GM21723 (cell line): ENCODE results near the gene TOR4A.
"Not testable (repeated sequence)": the region's sequence is repeated elsewhere in the genome, so short reads cannot be mapped to it uniquely, and the experiment has no call there.

Experiments used
- ATAC-seq: cut with Tn5 transposase; IDR thresholded peaks from one replicate; pipeline ENCODE4 v1.9.1; 2021; ENCODE audit warnings: mild to moderate bottlenecking, moderate library complexity; ENCODE audit not compliant: unreplicated experiment

Gene TOR4A

DNA sequence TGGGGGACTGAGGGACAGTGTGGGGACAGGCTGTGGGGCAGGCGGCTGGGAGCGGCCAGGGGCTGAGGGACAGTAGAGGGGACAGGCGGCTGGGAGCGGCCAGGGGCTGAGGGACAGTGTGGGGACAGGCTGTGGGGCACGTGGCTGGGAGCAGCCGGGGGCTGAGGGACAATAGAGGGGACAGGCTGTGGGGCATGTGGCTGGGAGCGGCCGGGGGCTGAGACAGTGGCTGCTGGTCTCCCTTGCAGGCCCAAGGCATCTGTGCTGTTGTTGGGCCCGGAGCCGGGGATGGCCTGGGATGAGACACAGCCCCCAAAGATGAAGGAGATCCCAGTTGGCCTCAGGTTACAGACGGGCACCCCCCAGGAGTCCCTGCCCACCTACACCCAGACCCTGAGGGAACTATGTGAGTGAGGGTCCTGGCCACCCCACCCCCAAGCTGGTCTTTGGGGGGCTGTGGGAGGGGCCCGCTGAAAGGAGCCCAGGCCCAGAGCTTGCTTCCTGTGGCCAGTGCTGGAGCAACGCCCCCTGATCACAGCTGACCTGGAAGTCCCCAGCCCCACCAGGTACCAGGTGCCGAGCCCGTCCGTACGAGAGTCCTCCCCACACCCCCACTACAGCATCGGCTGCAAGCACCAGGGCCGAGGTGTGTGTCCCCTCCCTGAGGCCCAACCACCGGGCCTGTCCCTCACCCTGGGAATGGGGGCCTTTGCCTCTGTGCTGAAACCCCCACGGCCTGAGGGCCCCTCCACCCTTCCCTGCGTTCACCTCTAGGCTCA, 25.8 kb upstream of the TOR4A start:
- no peak for ATAC-seq

DNA sequence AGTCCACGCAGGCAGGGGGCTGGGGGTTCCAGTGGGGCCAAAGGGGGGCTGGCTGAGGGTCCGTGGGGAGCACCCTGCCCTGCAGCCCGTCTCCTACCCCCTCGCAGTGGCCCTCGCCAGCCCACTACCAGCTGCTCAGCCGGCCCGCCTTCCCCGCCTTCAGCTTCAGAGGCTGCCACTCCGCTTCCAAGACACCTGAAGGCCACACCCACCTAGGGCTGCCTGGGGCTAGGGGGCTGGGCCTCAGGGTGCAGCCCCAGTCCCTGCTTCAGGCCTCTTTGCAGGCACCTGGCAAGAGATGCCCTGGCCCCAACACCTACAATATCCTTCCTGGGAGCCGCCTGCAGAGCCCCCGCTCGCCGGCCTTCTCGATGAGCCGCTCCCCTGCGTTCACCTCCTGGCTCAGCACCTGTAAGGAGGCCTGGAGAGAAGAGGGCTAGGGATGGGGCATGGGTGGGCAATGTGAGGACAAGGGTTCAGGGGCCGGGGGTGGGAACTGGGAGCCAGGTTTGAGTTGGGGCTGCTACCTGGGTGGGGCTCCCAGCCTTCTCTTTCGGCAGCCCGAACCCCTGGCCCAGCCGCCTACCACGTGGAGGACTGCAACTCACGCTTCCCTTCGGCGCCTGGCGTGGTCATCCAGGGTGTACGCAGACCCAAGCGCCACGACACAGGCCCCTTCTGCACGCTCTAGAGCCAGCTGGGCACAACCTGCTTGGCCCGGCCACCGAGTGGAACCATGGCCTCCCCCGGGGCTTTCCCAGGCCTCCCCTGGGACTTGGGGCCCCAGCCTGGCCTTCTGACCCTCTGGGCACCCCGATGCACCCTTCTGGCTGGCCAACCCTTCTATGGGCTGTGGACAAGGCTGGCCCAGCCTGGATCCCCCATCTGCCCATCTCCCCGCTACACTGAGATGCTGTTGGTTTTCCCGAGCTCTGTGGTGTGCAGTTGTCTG, 24.7 kb upstream of the TOR4A start:
- ATAC-seq, result no peak

DNA sequence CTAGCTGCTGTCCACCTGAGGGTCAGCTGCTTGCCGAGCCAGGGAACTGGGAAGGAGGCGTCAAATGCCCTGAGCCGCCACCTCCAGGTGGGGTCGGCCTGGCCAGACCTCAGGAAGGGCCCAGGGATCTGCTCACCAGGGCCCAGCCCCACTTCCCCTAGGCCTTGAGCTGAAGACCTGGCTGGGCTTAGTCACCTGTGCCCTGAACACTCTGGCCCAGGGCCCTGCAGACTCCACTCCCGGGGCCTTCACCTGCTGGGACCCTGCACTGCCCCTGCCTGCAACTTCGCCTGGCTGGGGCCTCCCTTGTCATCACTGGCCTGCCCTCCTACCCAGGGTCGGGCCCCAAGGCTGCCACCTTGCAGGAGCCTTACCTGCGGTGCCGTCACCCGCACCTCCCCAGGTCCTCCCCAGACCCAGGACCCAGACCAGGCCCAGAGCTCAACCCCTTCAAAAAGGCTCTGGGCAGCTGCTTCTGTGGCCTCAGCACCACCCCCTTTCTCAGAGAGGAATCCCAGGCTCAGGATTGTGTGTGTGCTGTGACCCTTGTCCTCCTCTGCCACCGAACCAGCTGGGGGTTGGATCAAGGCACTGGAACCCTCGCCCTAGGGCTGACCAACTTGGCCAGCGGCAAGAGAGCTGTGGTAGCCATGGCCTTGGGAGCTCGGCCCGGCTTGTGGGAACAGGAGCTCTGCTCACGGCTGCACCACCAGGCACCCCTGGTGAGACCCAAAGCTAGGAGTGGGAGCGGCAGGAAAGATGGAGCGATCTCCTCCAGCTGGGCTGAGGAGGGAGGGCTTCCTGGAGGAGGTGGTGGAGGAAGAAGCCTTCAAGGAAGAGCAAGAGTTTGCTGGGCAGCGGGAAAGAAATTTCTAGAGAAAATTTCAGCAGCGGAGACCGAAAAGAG, 23.6 kb upstream of the TOR4A start:
- ATAC-seq, result no peak

DNA sequence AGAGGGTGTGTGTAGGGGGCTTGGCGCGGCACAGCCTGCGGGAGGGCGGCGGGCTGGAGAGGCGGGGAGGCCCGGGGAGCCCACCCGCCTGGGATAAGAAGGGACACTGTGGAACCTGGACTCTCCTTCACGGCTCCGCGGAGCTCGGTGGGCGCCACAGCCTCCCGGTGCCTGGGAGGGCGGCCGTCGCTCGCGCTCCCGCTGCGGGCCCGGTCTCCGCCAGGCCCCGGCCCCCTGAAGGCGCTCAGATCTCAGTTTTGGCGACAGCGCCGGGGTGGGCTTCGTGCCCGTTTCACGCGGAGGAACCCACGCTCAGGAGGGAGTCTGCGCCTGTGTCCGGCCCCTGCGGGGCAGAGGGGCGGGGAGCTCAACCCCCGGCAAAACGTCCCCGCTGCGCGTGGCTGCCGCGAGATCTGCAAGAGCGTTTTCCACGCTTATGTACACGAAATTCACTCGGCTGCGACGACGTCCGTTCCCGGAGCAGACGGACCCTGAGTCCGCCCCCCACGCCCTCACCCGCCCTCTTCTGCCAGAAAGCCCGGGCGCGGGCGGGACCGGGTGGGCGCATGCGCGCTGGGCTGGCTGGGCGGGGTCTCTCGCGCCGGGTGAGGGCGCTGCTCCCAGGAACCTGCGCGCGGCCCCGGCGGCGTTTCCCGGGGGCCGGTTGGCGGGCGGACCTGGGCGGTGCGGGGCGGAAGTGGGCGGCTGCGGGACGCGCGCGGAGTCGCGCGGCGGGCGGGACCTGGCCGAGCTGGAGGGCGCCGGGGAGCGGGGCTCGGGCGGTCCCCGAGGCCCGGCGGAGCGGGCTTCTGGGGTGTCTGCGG, 22.7 kb upstream of the TOR4A start, which contains the start of gene NELFB:
Gene NELFB, plus strand, starts transcription at position 704 of the 824 bp plus-strand sequence.
- peak; percentile 62 for ATAC-seq

DNA sequence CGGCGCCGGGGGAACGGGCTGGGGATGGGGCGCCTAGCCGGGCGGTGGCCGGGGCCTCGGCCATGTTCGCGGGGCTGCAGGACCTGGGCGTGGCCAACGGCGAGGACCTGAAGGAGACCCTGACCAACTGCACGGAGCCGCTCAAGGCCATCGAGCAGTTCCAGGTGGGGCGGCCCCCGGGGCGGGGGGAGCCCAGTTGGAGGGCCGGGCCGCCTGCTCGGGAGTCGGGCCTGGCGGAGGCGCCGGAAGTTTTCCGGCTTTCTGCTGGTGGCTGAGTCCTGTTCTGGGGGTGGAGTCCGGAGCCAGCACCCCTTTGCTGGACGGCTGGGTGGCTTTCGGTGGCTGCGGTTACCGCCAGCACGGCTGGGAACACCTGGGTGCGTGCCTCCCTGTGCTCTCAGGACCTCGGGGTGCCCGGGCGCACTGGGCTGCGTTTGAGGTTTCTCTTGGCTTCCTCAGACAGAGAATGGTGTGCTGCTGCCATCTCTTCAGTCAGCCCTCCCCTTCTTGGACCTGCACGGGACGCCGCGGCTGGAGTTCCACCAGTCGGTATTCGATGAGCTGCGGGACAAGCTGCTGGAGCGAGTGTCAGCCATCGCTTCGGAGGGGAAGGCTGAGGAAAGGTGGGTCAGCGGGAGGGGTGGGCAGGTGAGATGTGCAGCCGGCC, 21.9 kb upstream of the TOR4A start:
- peak; percentile 27 for ATAC-seq

DNA sequence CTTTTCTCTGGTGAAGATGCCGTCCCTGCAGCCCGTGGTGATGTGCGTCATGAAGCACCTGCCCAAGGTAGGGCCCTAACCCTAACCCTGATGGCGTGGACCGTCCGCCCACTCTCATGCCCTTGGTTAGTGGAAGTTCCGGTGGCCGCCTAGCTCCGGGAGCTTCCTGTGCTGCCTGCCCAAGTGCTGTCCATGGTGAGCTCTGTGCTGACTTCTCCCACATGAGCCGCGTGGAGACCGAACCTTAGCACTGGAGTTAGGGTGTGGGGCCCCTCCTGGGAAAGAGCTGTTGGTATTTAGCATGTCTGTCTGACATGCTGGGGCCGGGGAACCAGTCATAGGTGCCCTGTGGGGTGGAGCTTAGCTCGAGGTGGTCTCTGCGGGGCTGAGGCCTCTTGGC, 21.2 kb upstream of the TOR4A start:
- no peak for ATAC-seq

DNA sequence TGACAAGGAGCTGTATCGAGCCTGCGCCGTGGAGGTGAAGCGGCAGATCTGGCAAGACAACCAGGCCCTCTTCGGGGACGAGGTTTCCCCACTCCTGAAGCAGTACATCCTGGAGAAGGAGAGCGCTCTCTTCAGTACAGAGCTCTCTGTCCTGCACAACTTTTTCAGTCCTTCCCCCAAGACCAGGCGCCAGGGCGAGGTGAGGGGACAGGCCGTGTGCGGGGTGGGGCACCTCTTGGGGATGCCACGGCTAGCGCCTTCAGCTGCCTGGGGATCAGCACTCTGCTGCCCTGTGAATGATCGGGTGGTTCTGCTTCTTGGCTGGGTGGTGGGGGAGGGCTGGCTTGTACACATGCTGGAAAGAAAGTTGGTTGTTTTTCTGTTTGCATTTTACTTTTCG, 20.7 kb upstream of the TOR4A start:
- no peak for ATAC-seq

DNA sequence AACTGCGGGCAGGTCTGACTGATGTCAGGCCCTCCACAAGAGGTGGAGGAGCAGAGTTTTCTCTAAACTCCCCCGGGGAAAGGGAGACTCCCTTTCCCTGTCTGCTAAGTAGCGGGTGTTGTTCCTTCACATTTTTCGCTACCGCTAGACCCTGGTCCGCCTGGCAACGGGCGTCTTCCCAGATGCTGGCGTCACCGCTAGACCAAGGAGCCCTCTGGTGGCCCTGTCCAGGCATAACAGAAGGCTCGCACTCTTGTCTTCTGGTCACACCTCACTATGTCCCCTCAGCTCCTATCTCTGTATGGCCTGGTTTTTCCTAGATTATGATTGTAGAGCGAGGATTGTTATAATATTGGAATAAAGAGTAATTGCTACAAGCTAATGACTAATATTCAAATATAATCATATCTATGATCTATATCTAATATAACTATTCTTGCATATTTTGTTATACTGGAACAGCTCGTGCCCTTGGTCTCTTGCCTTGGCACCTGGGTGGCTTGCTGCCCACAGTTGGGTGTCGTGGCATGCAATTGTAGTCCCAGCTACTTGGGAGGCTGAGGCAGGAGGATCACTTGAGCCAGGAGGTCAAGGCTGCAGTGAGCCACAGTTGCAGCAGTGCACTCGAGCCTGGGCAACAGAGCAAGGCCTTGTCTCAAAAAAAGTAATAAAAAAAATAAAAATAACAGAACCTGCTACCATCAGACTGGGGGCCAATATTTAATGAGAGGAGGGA, 15.2 kb upstream of the TOR4A start:
- ATAC-seq, result not testable (repeated sequence)

DNA sequence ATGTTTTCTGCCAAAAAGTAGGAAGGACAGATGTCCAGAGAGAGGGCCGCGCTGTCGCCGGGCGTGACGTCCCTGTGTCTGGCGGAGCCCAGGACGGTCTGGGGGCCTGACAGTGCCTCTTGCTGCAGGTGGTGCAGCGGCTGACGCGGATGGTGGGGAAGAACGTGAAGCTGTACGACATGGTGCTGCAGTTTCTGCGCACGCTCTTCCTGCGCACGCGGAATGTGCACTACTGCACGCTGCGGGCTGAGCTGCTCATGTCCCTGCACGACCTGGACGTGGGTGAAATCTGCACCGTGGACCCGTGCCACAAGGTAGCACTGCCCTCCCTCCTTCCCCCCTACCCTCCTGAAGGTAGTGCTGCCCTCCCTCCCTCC, 14.6 kb upstream of the TOR4A start:
- ATAC-seq, result no peak

DNA sequence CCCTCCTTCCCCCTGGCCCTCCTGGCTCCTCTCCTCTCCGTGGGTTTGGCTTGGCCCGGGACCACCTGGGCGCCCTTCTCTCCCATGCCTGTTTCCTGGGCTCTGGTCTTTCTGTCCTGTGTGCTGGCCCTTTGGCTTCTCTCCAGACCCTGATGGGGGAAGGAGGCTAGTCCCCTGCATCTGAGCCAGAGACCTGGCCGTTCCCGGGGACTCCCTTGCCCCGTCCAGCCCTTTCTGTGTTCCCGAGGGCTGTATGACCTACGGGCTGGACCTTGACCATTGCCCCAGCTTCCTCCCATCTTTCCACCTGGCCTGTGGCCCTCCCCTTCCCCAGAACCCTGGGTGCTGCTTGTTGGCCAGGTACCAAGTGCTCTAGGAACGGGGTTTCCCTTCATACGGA, 14.0 kb upstream of the TOR4A start:
- no peak for ATAC-seq

DNA sequence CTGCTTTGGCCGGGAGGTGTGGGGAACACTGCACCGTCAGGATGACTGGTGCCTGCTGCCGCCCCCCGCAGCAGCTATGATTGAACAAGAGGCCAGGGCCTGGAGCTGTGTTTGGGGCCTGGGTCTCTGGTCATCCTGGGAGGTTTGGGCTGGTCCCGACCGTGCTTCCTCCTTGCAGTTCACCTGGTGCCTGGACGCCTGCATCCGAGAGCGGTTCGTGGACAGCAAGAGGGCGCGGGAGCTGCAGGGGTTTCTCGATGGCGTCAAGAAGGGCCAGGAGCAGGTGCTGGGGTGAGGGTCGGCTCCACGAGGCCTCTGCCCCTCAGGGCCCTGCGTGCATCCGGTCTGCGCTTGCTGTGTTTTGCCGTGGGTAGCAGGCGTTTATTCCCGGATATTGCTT, 13.5 kb upstream of the TOR4A start:
- ATAC-seq, result no peak

DNA sequence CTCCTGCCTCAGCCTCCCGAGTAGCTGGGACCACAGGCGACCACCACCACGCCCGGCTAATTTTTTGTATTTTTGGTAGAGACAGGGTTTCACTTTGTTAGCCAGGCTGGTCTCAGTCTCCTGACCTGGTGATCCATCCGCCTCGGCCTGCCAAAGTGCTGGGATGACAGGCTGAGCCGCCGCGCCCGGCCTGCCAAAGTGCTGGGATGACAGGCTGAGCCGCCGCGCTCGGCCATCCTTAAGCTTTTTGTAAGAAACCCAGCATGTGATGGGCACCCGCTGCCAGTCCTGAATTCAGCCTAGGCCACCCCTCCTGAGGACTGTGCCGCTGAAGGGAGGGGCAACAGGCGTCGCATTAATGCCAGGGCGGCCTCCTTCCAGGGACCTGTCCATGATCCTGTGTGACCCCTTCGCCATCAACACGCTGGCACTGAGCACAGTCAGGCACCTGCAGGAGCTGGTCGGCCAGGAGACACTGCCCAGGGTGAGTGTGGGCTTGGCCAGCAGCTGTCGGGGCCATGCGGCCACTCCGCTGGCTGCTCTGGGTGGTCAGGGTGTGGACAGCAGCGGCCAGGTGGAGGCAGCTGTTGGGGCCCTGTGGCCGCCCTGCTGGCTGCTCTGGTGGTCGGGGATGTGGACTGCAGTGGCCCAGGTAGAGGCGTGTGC, 11.9 kb upstream of the TOR4A start:
- no peak for ATAC-seq

DNA sequence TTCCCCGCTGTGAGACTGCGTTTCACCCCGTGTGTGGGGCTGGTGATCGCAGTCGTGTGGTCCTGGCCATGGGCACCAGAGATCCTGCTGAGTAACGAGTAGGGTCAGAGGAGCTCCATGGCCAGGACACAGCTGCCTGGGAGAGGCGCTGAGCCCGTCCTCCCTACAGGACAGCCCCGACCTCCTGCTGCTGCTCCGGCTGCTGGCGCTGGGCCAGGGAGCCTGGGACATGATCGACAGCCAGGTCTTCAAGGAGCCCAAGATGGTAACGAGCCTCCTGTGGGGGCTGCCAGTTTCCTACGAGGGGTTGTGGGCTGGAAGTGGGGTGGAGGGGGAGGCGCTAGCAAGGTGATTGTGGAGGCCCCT, 11.4 kb upstream of the TOR4A start:
- no peak for ATAC-seq

DNA sequence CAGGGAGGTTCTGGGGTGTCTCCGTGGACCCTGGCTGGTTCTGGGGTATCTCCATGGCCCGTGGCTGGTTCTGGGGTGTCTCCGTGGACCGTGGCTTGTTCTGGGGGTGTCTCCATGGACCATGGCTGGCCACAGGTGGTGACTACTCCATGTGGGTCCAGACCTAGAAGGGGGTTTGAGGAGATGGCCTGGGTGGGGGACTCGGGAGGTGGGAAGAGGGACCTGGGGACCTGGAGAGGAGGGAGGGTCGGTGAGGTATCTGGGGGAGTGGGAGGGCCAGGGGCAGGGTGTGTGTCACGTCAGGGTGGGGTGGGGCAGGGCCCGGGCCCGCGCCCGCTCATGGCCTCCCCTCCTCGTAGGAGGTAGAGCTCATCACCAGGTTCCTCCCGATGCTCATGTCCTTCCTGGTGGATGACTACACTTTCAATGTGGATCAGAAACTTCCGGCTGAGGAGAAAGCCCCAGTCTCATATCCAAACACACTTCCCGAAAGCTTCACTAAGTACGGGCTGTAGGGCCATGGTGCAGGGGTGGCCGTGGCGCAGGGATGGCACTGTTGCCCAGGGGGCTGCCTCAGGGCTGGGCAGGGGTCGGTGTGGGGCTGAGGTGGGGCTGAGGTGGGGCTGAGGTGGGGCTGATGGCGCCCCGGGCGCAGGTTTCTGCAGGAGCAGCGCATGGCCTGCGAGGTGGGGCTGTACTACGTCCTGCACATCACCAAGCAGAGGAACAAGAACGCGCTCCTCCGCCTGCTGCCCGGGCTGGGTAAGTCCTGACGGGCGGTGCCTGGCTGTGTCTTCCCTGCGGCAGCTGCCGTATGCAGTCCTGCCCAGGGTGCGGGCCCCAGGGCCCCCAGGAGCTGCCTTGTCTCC, 10.7 kb upstream of the TOR4A start:
- ATAC-seq, result no peak

DNA sequence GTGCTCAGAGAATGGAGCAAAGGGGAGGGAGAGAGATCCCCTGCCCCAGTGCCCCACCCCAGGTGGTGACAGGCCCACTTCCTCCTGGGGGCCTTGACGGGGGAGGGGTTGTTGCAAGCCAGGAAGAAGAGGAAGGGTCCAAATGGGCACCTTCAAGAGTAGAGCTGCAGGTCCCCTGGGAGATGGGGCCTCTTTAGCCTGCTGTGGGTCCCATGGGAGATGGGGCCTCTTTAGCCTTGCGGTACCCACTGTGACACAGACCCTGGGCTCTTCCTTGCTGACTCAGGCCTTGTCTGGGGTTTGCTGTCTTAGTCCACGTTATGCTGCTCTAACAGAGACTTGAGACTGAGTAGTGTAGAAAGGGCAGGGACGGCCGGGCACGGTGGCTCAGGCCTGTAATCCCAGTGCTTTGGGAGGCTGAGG, 9.6 kb upstream of the TOR4A start:
- no peak for ATAC-seq

DNA sequence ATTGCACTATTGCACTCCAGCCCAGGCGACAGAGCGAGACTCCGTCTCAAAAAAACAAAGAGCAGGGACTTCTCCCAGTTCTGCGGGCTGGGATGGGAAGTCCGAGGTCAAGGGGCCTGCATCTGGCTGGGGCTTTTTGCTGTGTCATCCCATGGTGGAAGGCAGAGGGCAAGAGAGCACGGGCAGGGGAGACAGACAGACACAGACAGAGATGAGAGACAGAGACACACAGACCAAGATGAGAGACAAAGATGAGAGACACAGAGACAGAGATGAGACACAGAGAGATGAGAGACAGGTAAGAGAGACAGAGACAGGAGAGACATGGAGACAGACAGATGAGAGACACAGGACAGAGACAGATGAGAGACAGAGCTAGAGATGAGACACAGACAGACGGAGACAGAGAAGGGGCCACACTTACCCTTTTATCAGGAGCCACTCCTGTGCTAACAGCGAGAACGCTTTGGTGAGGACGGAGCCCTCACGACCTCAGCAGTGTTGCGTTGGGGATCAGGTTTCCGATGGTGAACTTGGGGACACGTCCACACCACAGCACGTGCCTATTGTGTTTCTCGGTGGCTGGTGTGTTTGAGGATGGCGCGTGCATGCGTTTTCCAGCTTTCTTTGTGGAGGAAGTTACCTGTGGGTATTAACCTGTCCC, 8.9 kb upstream of the TOR4A start:
- ATAC-seq, result no peak

DNA sequence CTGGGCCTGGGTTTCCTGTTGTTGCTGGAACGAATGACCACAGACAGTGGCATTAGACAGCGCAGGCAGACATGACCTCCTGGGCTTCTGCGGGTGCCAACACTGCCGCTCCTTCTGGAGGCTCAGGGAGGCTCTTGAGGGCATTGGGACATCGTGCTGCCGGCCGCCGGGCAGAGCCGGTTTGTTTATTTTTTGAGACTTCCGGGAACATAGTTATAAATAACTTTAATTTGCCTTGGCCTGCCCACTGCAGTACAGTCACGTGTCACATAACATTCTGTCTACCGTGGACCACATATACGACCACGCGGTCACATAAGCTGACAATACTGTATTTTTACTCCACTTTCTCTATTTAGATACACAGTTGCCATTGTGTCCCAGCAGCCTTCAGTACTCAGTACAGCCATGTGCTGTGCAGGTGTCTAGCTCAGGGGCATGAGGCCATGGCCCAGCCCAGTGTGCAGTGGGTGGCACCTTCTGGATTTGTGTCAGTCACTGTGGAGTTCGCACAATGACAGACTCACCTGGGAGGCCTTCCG, 8.2 kb upstream of the TOR4A start:
- ATAC-seq, result no peak
